NCI-H82 treated with DMSO at 0.1 percent for 48 hours (cell line): ENCODE results near the gene PIK3CA.
A peak's percentile ranks its signal among the peaks of the same experiment; 100 is the strongest.
"Not testable (repeated sequence)": the region's sequence is repeated elsewhere in the genome, so short reads cannot be mapped to it uniquely, and the experiment has no call there.

Source experiments
- DNase-seq: peaks from one replicate; lab custom pipeline; 2025; ENCODE audit not compliant: unreplicated experiment; lab: John Stamatoyannopoulos, UW

Gene PIK3CA

GRCh38 chr3:179147873-179148615 is at the start of gene PIK3CA:
Gene PIK3CA, plus strand, starts transcription at chr3:179148357. Its CDS starts 50,469 bp downstream, at chr3:179198826.
- DNase-seq, result peak; percentile 100

GRCh38 chr3:179098388-179099077 is 49.6 kb upstream of the PIK3CA start:
- DNase-seq, result no peak

GRCh38 chr3:179100652-179101051 is 47.5 kb upstream of the PIK3CA start:
- DNase-seq, result no peak

- DNase-seq, result no peak
Observed at GRCh38 chr3:179105881-179106280, 42.3 kb upstream of the PIK3CA start.

- DNase-seq, result no peak
Observed at GRCh38 chr3:179107617-179108016, 40.5 kb upstream of the PIK3CA start.

GRCh38 chr3:179108086-179108485 is 40.1 kb upstream of the PIK3CA start:
- DNase-seq, result no peak

- no peak for DNase-seq
Observed at GRCh38 chr3:179113903-179114302, 34.3 kb upstream of the PIK3CA start.

- DNase-seq, result not testable (repeated sequence)
Observed at GRCh38 chr3:179115444-179115843, 32.7 kb upstream of the PIK3CA start.

- DNase-seq, result no peak
Observed at GRCh38 chr3:179116816-179117215, 31.3 kb upstream of the PIK3CA start.

- DNase-seq, result not testable (repeated sequence)
Observed at GRCh38 chr3:179132191-179132890, 15.8 kb upstream of the PIK3CA start.

GRCh38 chr3:179133575-179133974 is 14.6 kb upstream of the PIK3CA start:
- DNase-seq, result no peak

GRCh38 chr3:179136195-179136594 is 12.0 kb upstream of the PIK3CA start:
- no peak for DNase-seq

GRCh38 chr3:179141890-179142289 is 6.3 kb upstream of the PIK3CA start:
- DNase-seq, result no peak

- peak; percentile 81 for DNase-seq
Observed at GRCh38 chr3:179146911-179147513, 1.1 kb upstream of the PIK3CA start.

- no peak for DNase-seq
Observed at GRCh38 chr3:179147514-179147872, 664 bp upstream of the PIK3CA start.

GRCh38 chr3:179148616-179149405 is 654 bp downstream of the PIK3CA start:
- peak; percentile 58 for DNase-seq

GRCh38 chr3:179149406-179149867 is 1.3 kb downstream of the PIK3CA start:
- no peak for DNase-seq

- no peak for DNase-seq
Observed at GRCh38 chr3:179149951-179150350, 1.8 kb downstream of the PIK3CA start.

GRCh38 chr3:179150610-179151009 is 2.5 kb downstream of the PIK3CA start:
- peak; percentile 29 for DNase-seq

- no peak for DNase-seq
Observed at GRCh38 chr3:179151474-179151873, 3.3 kb downstream of the PIK3CA start.

GRCh38 chr3:179156170-179156569 is 8.0 kb downstream of the PIK3CA start:
- DNase-seq, result no peak
